ENCODE results near the gene PLXNA3.
"Not testable (repeated sequence)": the region's sequence is repeated elsewhere in the genome, so short reads cannot be mapped to it uniquely, and the experiment has no call there.

Gene PLXNA3

DNA sequence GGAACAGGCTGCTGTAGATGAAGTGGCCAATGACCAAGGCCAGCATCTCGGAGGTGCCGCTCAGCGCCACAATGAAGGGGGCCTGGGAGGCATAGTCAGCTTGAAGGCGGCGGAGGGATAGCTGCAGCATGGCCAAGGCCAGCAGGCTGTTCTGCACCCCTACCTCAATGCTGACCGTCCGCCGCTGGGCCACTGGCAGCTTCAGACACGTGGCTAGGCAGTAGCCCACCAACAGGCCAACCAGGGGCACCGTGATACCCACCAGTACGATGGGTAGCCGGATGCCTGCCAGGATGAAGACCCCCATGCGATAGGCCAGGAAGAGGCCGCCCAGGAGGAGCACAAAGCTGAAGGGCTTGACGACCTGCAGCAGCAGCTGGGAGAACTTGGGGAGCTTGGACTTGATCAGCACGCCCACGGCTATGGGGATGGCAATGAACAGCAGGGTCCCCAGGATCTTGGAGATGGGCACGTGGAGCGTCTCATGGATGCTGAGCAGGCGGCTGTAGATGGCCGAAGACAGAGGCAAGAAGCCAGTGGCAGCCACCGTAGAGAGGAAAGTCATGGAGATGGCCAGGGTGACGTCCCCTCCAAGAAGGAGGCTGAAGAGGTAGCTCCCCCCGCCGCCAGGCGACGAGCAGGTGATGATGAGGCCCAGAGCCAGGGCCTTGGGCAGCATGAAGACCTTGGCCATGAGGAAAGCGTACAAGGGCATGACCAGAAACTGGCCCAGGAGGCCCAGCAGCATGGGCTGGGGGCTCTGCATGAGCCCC, 29.6 kb downstream of the PLXNA3 start:
- peaks cover 14% of the 10 kb centered on the region for H3K36me3 Mint-ChIP-seq (ENCODE audit: low read depth)
- H3K27ac Mint-ChIP-seq = no peak overlapping the region
- no peaks in the 10 kb centered on the region for H3K9me3 Mint-ChIP-seq
- H3K27me3 Mint-ChIP-seq = no peaks in the 10 kb centered on the region
- H3K4me3 Mint-ChIP-seq = peak overlapping the region; percentile 23
- peaks cover 42% of the 10 kb centered on the region for H3K4me1 Mint-ChIP-seq (ENCODE audit: low read depth)

- H3K4me1 Mint-ChIP-seq (ENCODE audit: low read depth) = peaks cover 39% of the 10 kb centered on the region
- H3K4me3 Mint-ChIP-seq = peak overlapping the region; percentile 91
- no peaks in the 10 kb centered on the region for H3K27me3 Mint-ChIP-seq
- H3K36me3 Mint-ChIP-seq (ENCODE audit: low read depth) = peaks cover 12% of the 10 kb centered on the region
- no peak overlapping the region for H3K27ac Mint-ChIP-seq
- H3K9me3 Mint-ChIP-seq = no peaks in the 10 kb centered on the region
Observed at GRCh38 chrX:154488336-154489075, 30.4 kb downstream of the PLXNA3 start.

DNA sequence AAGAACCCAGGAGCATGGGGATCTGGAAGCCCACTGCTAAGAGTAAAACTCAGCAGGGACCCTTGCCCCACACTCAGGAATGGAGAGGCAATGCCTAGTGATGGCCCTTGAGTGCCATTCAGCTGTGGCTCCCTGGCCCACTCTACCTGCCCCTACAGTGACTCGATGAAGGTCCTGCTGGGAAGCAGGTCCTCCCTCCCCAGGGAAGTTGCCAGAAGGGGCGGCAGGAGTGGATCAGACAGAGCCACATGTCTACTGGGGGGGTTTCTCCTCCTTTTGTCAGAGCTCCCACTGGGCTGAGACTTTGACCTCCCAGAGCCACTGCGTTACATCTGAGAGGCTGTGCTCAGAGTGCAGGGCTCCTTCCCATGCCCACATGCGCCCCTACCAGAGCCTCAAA, 31.1 kb downstream of the PLXNA3 start:
- H3K27ac Mint-ChIP-seq = peak overlapping the region; percentile 86
- no peaks in the 10 kb centered on the region for H3K9me3 Mint-ChIP-seq

DNA sequence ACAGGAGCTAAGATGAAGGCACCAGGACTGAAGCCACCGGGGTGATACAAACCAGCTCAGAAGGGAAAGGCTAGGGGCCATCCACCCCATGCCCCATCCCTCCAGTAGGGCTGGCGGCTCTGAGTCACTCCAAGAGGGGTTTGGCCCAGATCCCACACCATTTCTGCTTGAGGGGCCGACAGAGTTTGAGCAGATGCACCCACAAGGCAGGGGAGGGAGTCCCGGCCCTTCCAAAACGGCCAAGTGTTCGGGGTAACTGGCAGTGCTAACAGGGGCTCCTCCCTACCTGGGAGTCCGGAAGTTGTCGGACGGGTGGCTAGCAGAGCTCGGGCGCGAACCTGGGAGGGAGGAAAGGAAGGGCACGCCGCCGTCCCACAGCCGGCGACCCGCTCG, 31.9 kb downstream of the PLXNA3 start:
- Mint-ChIP-seq H3K4me3 (peak overlapping the region; percentile 91), H3K4me1 (ENCODE audit: low read depth) (peaks cover 30% of the 10 kb centered on the region), H3K27me3 (no peaks in the 10 kb centered on the region), H3K36me3 (ENCODE audit: low read depth) (peaks cover 5% of the 10 kb centered on the region), H3K9me3 (no peaks in the 10 kb centered on the region), H3K27ac (peak overlapping the region; percentile 86)

More for the DNA sequence above, 31.1 kb downstream of the PLXNA3 start:
- H3K4me3 Mint-ChIP-seq = peak overlapping the region; percentile 91
- peaks cover 35% of the 10 kb centered on the region for H3K4me1 Mint-ChIP-seq (ENCODE audit: low read depth)
- H3K27me3 Mint-ChIP-seq = no peaks in the 10 kb centered on the region
- H3K36me3 Mint-ChIP-seq (ENCODE audit: low read depth) = peaks cover 5% of the 10 kb centered on the region

- Mint-ChIP-seq H3K27ac (peak within 1 kb of the TSS; percentile 86), H3K4me1 (ENCODE audit: low read depth) (peaks cover 30% of the 10 kb centered on the region), H3K36me3 (ENCODE audit: low read depth) (peaks cover 5% of the 10 kb centered on the region), H3K4me3 (peak within 1 kb of the TSS; percentile 91), H3K27me3 (no peaks in the 10 kb centered on the region), H3K9me3 (no peaks in the 10 kb centered on the region)
Observed at GRCh38 chrX:154490414-154491083, 32.5 kb downstream of the PLXNA3 start, which contains the start of gene SLC10A3. Gene SLC10A3, minus strand, starts transcription at chrX:154490629. Its CDS starts 1,689 bp downstream, at chrX:154488940.

- H3K36me3 Mint-ChIP-seq (ENCODE audit: low read depth) = no peaks in the 10 kb centered on the region
- H3K4me3 Mint-ChIP-seq = no peak overlapping the region
- H3K27ac Mint-ChIP-seq = no peak overlapping the region
- no peaks in the 10 kb centered on the region for H3K27me3 Mint-ChIP-seq
- H3K9me3 Mint-ChIP-seq = no peaks in the 10 kb centered on the region
- H3K4me1 Mint-ChIP-seq (ENCODE audit: low read depth) = peaks cover 7% of the 10 kb centered on the region
Observed at GRCh38 chrX:154494715-154495114, 36.6 kb downstream of the PLXNA3 start.

DNA sequence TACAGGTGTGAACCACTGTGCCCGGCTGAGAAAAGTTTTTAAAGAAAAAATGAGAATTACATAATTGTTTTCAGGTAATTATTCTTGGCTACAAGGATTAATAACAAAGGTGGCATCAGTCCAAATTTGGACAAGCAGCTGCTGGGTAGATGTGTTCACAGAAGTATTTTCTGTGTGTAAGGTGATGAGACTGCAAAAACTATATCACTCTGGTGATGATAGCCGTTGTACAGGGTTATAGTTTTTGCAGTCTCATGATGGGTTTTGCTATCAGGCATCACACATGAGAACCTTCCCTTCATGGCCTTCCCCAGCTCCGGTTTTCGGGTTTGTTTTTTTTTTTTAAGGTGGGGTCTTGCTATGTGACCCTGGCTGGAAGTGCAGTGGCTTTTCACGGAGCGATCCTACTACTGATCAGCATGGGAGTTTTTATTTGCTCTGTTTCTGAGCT, 37.4 kb downstream of the PLXNA3 start:
- Mint-ChIP-seq H3K9me3 (no peaks in the 10 kb centered on the region), H3K4me1 (ENCODE audit: low read depth) (peaks cover 7% of the 10 kb centered on the region), H3K4me3 (no peak overlapping the region), H3K36me3 (ENCODE audit: low read depth) (no peaks in the 10 kb centered on the region), H3K27me3 (no peaks in the 10 kb centered on the region), H3K27ac (no peak overlapping the region)

- not testable (repeated sequence) for H3K27me3 Mint-ChIP-seq; H3K9me3 Mint-ChIP-seq; H3K36me3 Mint-ChIP-seq (ENCODE audit: low read depth); H3K4me1 Mint-ChIP-seq (ENCODE audit: low read depth); H3K4me3 Mint-ChIP-seq; H3K27ac Mint-ChIP-seq
Observed at GRCh38 chrX:154496591-154497137, 38.6 kb downstream of the PLXNA3 start.

DNA sequence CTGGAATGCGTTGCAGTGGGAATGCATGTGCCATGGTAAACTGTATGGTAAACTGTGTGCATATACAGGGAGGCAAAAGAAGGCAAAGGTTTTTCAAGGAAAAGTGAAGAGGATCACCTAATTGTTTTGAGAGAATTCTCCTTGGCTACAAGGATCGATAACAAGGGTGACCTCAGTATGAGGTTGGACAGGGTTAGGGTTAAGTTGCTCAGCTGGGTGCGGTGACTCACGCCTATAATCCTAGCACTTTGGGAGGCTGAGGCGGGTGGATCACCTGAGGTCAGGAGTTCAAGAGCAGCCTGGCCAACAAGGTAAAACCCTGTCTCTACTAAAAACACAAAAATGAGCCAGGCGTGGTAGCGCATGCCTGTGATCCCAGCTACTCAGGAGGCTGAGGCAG, 43.3 kb downstream of the PLXNA3 start:
- H3K9me3 Mint-ChIP-seq; H3K27me3 Mint-ChIP-seq; H3K36me3 Mint-ChIP-seq (ENCODE audit: low read depth); H3K27ac Mint-ChIP-seq; H3K4me3 Mint-ChIP-seq; H3K4me1 Mint-ChIP-seq (ENCODE audit: low read depth): not testable (repeated sequence)

GRCh38 chrX:154502098-154502497, 44.0 kb downstream of the PLXNA3 start:
- Mint-ChIP-seq H3K4me1 (ENCODE audit: low read depth) (no peaks in the 10 kb centered on the region), H3K36me3 (ENCODE audit: low read depth) (no peaks in the 10 kb centered on the region), H3K27me3 (no peaks in the 10 kb centered on the region), H3K27ac (no peak overlapping the region), H3K4me3 (no peak overlapping the region), H3K9me3 (no peaks in the 10 kb centered on the region)

DNA sequence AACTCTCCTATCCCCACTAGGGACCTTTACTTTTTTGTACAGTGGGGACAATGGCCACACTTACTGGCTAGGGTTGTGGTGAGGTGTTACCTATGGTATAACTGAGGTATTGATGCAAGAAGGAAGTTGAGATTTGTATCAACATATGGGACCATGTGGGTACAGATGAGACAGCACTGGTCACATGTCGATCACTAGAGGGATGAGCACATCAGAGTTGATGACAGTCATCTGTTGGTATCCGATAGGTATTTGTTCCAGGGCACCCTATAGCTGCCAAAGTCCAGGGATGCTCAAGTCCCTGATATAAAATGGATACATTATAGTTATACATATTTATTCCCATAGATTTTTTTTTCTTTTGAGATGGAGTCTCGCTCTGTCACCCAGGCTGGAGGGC, 44.9 kb downstream of the PLXNA3 start:
- no peak overlapping the region for H3K27ac Mint-ChIP-seq
- H3K4me1 Mint-ChIP-seq (ENCODE audit: low read depth) = no peaks in the 10 kb centered on the region
- H3K27me3 Mint-ChIP-seq = no peaks in the 10 kb centered on the region
- H3K4me3 Mint-ChIP-seq = no peak overlapping the region
- H3K36me3 Mint-ChIP-seq (ENCODE audit: low read depth) = no peaks in the 10 kb centered on the region
- H3K9me3 Mint-ChIP-seq = no peaks in the 10 kb centered on the region

- H3K27ac Mint-ChIP-seq = no peak overlapping the region
- no peak overlapping the region for H3K4me3 Mint-ChIP-seq
- peaks cover under 1% of the 10 kb centered on the region for H3K4me1 Mint-ChIP-seq (ENCODE audit: low read depth)
- H3K36me3 Mint-ChIP-seq (ENCODE audit: low read depth) = peaks cover 17% of the 10 kb centered on the region
- no peaks in the 10 kb centered on the region for H3K27me3 Mint-ChIP-seq
- no peaks in the 10 kb centered on the region for H3K9me3 Mint-ChIP-seq
Observed at GRCh38 chrX:154505734-154506133, 47.7 kb downstream of the PLXNA3 start.

DNA sequence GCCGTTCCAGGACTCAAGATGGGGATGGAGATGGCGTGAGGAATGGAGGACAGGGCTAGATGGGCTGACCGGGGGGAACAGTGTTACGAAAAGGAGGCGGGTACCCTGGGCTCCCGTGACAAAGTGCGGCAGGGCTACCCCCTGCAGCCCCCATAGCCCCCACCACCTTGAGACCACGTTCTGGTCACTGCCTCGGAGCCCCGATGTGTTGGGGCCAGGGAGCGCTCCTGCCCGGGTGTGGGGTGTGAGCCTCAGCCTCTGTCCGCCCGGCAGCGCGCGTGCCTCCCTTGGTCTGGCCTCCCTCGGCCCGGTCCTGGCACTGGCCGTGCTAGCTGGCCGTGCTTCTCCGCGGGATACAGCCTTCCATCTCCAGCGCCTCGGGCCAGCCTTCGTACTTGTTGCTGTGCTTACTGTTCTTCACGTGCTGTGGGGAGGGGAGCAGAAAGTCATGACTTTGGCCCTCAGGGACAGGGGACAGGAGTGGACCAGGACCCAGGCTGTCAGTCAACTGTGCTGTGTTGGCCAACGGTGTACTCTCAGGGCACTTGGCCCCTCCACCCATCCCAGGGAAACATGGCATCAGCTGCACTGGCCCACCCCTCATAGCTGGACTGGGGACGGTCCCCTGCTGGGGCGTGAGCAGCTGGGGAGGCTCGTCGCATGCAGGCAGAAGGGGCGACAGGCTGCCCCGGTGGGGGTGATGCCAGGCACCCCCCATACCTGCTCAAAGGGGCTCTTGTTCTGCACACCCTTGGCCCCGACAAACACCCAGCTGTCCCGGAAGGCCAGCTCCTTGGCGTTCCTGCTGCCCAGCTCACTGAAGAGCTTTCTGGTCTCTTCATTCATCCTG, 48.6 kb downstream of the PLXNA3 start:
- Mint-ChIP-seq H3K27me3 (no peaks in the 10 kb centered on the region), H3K36me3 (ENCODE audit: low read depth) (peaks cover 22% of the 10 kb centered on the region), H3K4me3 (no peak overlapping the region), H3K27ac (no peak overlapping the region), H3K4me1 (ENCODE audit: low read depth) (peaks cover 10% of the 10 kb centered on the region), H3K9me3 (no peaks in the 10 kb centered on the region)

- H3K4me3 Mint-ChIP-seq = no peak overlapping the region
- H3K36me3 Mint-ChIP-seq (ENCODE audit: low read depth) = peaks cover 22% of the 10 kb centered on the region
- H3K27me3 Mint-ChIP-seq = no peaks in the 10 kb centered on the region
- H3K9me3 Mint-ChIP-seq = no peaks in the 10 kb centered on the region
- H3K27ac Mint-ChIP-seq = no peak overlapping the region
- peaks cover 20% of the 10 kb centered on the region for H3K4me1 Mint-ChIP-seq (ENCODE audit: low read depth)
Observed at GRCh38 chrX:154507673-154508383, 49.7 kb downstream of the PLXNA3 start.

Data from stimulated activated naive CD8-positive, alpha-beta T cell treated with anti-CD3 and anti-CD28 coated beads, Interleukin-15, Interleukin-2, amounts not matched to agents 100 ng/mL and 50 ng/mL, for 24 hours (primary cell).